ENCODE results near the gene MTRF1.

- TF ChIP-seq CTCF (conservative IDR thresholded peaks at IDR 0.05; ENCODE audit: low read depth, low read length) (no peak), ELK1 (IDR thresholded peaks at IDR 0.05; ENCODE audit: borderline replicate concordance, low read depth, low read length) (no peak), RFX5 (IDR thresholded peaks at IDR 0.05; ENCODE audit: low read depth, low read length) (no peak), SMC3 (IDR thresholded peaks at IDR 0.05; ENCODE audit: low read depth, low read length) (no peak), RCOR1 (IDR thresholded peaks at IDR 0.05; ENCODE audit: insufficient replicate concordance, low read length) (no peak), MXI1 (IDR thresholded peaks at IDR 0.05; ENCODE audit: borderline replicate concordance, low read depth, low read length) (no peak), USF2 (IDR thresholded peaks at IDR 0.05; ENCODE audit: low read depth, low read length) (no peak), POLR2A (IDR thresholded peaks at IDR 0.05; ENCODE audit: low read depth, low read length) (no peak), NFE2L2 (IDR thresholded peaks at IDR 0.05; ENCODE audit: low read depth, low read length) (no peak), BHLHE40 (IDR thresholded peaks at IDR 0.05; ENCODE audit: low read depth, low read length) (no peak), RAD21 (IDR thresholded peaks at IDR 0.05; ENCODE audit: low read length) (no peak), FOS (IDR thresholded peaks at IDR 0.05; ENCODE audit: low read depth, low read length) (no peak), MAZ (IDR thresholded peaks at IDR 0.05; ENCODE audit: borderline replicate concordance, low read depth, low read length) (no peak)
These were observed 29.9 kb upstream of the MTRF1 start for GRCh38 chr13:41293272-41293671.

All from IMR-90 (cell line).